Subcutaneous adipose tissue (tissue), 4 donors: ENCODE data around the gene FARS2. TPM values are rescaled to one million over a fixed set of nuclear protein-coding genes. Genes with fewer than 3 reads are reported as not detected.

ENCODE experiments used
- CTCF ChIP-seq: fragments of 450-650 bp; IDR thresholded peaks from one replicate; pipeline ENCODE4 v1.5.1; 2016; ENCODE audit warnings: low read depth, mild to moderate bottlenecking, control low read depth, antibody characterized with exemption, moderate library complexity
- total RNA-seq, 4 donors: library from RNA; depleted of rRNA; stranded (reverse); fragments of >200 nt; gene quantifications; one replicate each; pipeline ENCODE4 v1.1.0, GENCODE V29; 2016

The FARS2 gene
- total RNA-seq, 4 donors from 2014 or later: 6.2 to 13.6 (median 11.3) TPM

GRCh38 chr6:5509106-5509505 is 247.8 kb downstream of the FARS2 start:
- no peak for TF ChIP-seq CTCF

- TF ChIP-seq CTCF: no peak
Measured at GRCh38 chr6:5510331-5511133, 249.2 kb downstream of the FARS2 start.

DNA sequence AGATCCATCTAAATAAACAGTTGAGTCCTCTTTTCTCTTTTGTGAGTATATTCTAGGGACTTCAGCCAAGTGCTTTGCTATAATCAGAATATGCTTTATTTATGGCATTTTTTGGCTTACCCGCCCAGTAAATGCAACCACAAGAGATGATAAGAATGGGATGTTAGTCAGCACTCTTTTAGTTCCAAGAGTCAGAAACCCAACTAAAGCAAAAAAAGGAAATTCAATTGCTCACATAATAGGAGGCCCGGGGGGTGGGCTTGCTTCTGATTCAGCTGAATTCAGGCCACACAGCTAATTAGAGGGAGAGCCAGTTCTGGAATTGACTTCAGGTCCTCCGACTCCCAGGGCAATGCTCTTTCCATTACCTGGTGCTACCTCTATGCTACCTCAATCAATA is 250.6 kb downstream of the FARS2 start:
- no peak for TF ChIP-seq CTCF

DNA sequence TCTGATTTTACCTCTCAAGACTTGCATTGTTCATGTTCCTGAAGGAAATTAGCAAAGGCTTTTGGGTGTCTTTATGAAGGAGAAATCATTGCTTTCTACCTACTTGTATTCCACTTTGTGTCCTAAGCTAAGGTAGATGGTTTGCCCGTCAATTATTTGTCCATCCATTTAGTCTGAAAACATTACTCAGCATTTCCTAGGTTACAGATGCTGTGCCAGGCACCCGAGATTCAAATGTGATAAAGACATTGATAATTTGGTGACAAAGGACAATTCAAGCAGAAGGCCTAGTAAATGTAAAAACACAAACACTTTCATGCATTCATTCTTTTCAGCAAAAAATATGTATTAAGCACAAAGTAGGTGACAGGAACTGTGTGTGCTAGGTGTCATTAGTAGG is 251.1 kb downstream of the FARS2 start:
- no peak for TF ChIP-seq CTCF

- TF ChIP-seq CTCF: no peak
Measured at GRCh38 chr6:5513408-5513807, 252.1 kb downstream of the FARS2 start.

DNA sequence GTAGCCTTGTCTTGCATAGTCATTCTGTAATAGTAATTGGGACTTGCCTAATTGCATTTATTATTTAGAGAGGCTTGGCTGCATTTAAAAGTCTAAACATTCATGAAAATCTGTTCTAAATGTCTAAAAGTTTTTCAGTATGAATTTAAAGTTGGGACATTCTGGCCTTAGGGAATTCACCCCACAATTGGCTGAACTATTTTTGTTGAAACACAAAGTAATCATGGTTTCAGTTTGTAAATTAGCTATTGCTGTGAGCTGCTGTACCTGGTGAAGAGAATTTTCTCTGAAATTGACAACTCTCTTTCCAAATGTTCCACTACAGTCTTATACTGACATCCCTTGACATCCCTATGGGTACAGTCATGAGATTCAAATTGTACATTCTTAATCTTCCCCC is 253.0 kb downstream of the FARS2 start:
- TF ChIP-seq CTCF: no peak

- TF ChIP-seq CTCF: no peak
Measured at GRCh38 chr6:5515200-5515599, 253.9 kb downstream of the FARS2 start.
